ENCODE results near the gene LYRM4. TPM values are rescaled to one million over a fixed set of nuclear protein-coding genes. Genes with fewer than 3 reads are reported as not detected.
A peak's percentile ranks its signal among the peaks of the same experiment; 100 is the strongest.

LYRM4 gene
- total and polyA plus RNA-seq, 9 of the 15 experiments (the other 6 are each of a cell fraction or from before 2014, with no cell fraction given): 24.2 to 69.4 (median 41.8) TPM

DNA sequence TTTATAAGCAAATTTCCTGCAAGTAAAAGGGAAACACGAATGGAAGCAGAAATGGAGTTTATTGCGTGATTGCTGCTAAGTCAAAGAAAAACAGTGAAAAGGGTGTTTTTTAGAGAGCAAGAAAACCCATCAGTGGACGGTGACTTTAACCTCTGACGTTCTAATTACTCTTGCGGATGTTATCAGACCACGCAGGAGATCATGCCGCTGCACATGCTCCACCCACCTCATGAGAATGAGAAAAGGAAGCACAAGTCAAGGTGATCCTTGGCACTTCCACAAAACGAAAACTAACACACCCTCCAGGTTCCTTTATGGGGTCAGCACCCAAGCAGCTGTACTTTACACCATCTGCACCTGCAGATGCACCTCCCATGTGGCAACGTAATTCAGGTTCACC lies 45.0 kb downstream of the LYRM4 start (continued):
- TF ChIP-seq, protein P1, sequence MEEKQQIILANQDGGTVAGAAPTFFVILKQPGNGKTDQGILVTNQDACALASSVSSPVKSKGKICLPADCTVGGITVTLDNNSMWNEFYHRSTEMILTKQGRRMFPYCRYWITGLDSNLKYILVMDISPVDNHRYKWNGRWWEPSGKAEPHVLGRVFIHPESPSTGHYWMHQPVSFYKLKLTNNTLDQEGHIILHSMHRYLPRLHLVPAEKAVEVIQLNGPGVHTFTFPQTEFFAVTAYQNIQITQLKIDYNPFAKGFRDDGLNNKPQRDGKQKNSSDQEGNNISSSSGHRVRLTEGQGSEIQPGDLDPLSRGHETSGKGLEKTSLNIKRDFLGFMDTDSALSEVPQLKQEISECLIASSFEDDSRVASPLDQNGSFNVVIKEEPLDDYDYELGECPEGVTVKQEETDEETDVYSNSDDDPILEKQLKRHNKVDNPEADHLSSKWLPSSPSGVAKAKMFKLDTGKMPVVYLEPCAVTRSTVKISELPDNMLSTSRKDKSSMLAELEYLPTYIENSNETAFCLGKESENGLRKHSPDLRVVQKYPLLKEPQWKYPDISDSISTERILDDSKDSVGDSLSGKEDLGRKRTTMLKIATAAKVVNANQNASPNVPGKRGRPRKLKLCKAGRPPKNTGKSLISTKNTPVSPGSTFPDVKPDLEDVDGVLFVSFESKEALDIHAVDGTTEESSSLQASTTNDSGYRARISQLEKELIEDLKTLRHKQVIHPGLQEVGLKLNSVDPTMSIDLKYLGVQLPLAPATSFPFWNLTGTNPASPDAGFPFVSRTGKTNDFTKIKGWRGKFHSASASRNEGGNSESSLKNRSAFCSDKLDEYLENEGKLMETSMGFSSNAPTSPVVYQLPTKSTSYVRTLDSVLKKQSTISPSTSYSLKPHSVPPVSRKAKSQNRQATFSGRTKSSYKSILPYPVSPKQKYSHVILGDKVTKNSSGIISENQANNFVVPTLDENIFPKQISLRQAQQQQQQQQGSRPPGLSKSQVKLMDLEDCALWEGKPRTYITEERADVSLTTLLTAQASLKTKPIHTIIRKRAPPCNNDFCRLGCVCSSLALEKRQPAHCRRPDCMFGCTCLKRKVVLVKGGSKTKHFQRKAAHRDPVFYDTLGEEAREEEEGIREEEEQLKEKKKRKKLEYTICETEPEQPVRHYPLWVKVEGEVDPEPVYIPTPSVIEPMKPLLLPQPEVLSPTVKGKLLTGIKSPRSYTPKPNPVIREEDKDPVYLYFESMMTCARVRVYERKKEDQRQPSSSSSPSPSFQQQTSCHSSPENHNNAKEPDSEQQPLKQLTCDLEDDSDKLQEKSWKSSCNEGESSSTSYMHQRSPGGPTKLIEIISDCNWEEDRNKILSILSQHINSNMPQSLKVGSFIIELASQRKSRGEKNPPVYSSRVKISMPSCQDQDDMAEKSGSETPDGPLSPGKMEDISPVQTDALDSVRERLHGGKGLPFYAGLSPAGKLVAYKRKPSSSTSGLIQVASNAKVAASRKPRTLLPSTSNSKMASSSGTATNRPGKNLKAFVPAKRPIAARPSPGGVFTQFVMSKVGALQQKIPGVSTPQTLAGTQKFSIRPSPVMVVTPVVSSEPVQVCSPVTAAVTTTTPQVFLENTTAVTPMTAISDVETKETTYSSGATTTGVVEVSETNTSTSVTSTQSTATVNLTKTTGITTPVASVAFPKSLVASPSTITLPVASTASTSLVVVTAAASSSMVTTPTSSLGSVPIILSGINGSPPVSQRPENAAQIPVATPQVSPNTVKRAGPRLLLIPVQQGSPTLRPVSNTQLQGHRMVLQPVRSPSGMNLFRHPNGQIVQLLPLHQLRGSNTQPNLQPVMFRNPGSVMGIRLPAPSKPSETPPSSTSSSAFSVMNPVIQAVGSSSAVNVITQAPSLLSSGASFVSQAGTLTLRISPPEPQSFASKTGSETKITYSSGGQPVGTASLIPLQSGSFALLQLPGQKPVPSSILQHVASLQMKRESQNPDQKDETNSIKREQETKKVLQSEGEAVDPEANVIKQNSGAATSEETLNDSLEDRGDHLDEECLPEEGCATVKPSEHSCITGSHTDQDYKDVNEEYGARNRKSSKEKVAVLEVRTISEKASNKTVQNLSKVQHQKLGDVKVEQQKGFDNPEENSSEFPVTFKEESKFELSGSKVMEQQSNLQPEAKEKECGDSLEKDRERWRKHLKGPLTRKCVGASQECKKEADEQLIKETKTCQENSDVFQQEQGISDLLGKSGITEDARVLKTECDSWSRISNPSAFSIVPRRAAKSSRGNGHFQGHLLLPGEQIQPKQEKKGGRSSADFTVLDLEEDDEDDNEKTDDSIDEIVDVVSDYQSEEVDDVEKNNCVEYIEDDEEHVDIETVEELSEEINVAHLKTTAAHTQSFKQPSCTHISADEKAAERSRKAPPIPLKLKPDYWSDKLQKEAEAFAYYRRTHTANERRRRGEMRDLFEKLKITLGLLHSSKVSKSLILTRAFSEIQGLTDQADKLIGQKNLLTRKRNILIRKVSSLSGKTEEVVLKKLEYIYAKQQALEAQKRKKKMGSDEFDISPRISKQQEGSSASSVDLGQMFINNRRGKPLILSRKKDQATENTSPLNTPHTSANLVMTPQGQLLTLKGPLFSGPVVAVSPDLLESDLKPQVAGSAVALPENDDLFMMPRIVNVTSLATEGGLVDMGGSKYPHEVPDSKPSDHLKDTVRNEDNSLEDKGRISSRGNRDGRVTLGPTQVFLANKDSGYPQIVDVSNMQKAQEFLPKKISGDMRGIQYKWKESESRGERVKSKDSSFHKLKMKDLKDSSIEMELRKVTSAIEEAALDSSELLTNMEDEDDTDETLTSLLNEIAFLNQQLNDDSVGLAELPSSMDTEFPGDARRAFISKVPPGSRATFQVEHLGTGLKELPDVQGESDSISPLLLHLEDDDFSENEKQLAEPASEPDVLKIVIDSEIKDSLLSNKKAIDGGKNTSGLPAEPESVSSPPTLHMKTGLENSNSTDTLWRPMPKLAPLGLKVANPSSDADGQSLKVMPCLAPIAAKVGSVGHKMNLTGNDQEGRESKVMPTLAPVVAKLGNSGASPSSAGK (IDR thresholded peaks at IDR 0.05): peak; percentile 49; the same call in 1 of the 2 replicates
- TF ChIP-seq, protein P2, sequence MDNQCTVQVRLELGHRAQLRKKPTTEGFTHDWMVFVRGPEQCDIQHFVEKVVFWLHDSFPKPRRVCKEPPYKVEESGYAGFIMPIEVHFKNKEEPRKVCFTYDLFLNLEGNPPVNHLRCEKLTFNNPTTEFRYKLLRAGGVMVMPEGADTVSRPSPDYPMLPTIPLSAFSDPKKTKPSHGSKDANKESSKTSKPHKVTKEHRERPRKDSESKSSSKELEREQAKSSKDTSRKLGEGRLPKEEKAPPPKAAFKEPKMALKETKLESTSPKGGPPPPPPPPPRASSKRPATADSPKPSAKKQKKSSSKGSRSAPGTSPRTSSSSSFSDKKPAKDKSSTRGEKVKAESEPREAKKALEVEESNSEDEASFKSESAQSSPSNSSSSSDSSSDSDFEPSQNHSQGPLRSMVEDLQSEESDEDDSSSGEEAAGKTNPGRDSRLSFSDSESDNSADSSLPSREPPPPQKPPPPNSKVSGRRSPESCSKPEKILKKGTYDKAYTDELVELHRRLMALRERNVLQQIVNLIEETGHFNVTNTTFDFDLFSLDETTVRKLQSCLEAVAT (IDR thresholded peaks at IDR 0.05): no peak
- TF ChIP-seq HMG20A (CRISPR knock-in tag; conservative IDR thresholded peaks at IDR 0.05): no peak
- TF ChIP-seq, protein P3, sequence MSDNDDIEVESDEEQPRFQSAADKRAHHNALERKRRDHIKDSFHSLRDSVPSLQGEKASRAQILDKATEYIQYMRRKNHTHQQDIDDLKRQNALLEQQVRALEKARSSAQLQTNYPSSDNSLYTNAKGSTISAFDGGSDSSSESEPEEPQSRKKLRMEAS (CRISPR knock-in tag; IDR thresholded peaks at IDR 0.05): peak; percentile 58
- 0 out of 2 replicates have a peak, but pooled peaks have one; percentile 13 for TF ChIP-seq CBFA2T3 (IDR thresholded peaks at IDR 0.05)
- TF ChIP-seq DPF2 (IDR thresholded peaks at IDR 0.05): peak; percentile 23; the same call in 1 of the 2 replicates
- peak; percentile 59; the same call in 1 of the 2 replicates for TF ChIP-seq BHLHE40 (IDR thresholded peaks at IDR 0.05; ENCODE audit: low read length)
- TF ChIP-seq MYBL2 (IDR thresholded peaks at IDR 0.05; ENCODE audit: low read depth): no peak
- TF ChIP-seq MYBL2 (CRISPR knock-in tag; IDR thresholded peaks at IDR 0.05; ENCODE audit: borderline replicate concordance): no peak
- no peak for TF ChIP-seq FOXJ2 (tag; IDR thresholded peaks at IDR 0.05)
- TF ChIP-seq ZNF134 (CRISPR knock-in tag; conservative IDR thresholded peaks at IDR 0.05): peak; percentile 74
- peak in 1 of 2 experiments; percentile 66; a peak in 1 of 4 replicates for TF ChIP-seq RCOR1 (IDR thresholded peaks at IDR 0.05; ENCODE audit: borderline replicate concordance in 1 of 2, low read depth in 2 of 2, low read length in 2 of 2)
- TF ChIP-seq MEIS2 (IDR thresholded peaks at IDR 0.05; ENCODE audit: partially characterized antibody): peak; percentile 39
- TF ChIP-seq, protein P4, sequence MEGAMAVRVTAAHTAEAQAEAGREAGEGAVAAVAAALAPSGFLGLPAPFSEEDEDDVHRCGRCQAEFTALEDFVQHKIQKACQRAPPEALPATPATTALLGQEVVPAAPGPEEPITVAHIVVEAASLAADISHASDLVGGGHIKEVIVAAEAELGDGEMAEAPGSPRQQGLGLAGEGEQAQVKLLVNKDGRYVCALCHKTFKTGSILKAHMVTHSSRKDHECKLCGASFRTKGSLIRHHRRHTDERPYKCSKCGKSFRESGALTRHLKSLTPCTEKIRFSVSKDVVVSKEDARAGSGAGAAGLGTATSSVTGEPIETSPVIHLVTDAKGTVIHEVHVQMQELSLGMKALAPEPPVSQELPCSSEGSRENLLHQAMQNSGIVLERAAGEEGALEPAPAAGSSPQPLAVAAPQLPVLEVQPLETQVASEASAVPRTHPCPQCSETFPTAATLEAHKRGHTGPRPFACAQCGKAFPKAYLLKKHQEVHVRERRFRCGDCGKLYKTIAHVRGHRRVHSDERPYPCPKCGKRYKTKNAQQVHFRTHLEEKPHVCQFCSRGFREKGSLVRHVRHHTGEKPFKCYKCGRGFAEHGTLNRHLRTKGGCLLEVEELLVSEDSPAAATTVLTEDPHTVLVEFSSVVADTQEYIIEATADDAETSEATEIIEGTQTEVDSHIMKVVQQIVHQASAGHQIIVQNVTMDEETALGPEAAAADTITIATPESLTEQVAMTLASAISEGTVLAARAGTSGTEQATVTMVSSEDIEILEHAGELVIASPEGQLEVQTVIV (CRISPR knock-in tag; IDR thresholded peaks at IDR 0.05; ENCODE audit: borderline replicate concordance): no peak

Data from K562 (cell line).